Brain microvascular endothelial cell (primary cell): Measurements from ENCODE around the gene IL1R1.

Experiments
- DNase-seq: peaks from one replicate; pipeline ENCODE4 v3.0.0-alpha.2; 2020
- H3K27ac ChIP-seq: fragments of 250-450 bp; sonication (Bioruptor Pico); 2 replicates; pipeline ENCODE4 v1.5.1; 2020; ENCODE audit warnings: mild to moderate bottlenecking, moderate library complexity
- H3K27me3 ChIP-seq: fragments of 250-450 bp; sonication (Bioruptor Pico); replicated peaks from 2 replicates; pipeline ENCODE4 v1.5.1; 2020; ENCODE audit warnings: mild to moderate bottlenecking
- H3K36me3 ChIP-seq: fragments of 250-450 bp; sonication (Bioruptor Pico); replicated peaks from 2 replicates; pipeline ENCODE4 v1.5.1; 2020; ENCODE audit warnings: mild to moderate bottlenecking
- H3K4me3 ChIP-seq: 2 replicates; pipeline ENCODE4 v1.5.1; 2011; ENCODE audit warnings: low read depth, mild to moderate bottlenecking, control low read depth, low read length, moderate library complexity
- in situ Hi-C: cut with HindIII; loops from 2 replicates; pipeline ENCODE4 v1.10.0; 2017; ENCODE audit warnings: low sequenced_read_pairs, low pct_ligation_motif_present
- TF ChIP-seq, protein P1 (sequence below): IDR thresholded peaks from 2 replicates; pipeline ENCODE4 v1.5.1; 2011; ENCODE audit warnings: low read depth, mild to moderate bottlenecking, moderate library complexity, low read length, control low read depth, inconsistent platforms; ENCODE audit errors: missing control alignments

IL1R1 gene

DNA sequence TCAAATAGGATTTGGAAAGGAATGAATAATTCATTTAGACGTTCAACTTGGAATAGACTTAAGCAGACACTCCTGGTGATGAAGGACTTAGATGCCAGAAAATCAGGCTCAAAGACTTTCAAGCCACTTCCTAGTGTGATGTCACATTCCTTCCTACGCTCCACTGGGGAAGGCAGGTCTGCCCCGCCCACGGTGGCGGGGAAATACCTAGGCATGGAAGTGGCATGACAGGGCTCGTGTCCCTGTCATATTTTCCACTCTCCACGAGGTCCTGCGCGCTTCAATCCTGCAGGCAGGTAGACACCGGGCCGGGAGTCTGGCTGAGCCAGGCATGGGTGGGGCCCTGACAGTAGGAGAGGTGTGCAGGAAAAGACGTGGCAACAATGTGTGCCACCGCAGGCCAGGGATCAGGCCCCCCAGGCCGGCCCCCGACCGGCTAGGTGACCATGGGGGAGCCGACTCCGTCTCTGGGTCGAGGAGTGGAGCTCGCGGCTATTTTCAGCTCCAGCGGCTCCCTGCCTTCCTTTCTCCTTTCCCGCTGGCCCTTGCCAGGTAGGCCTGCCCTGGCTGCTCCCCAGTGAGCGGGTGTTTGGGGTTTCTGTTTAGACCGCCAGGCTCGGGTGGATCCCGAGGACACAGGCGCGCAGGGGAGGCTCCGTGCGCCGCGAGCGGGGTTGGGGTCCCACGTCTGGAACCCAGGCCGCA, 44.4 kb downstream of the IL1R1 start, which contains the start of gene IL1RL2:
IL1RL2 (plus strand) TSS at position 233 of the 705 bp plus-strand sequence. CDS start 845 bp downstream, outside the sequence.
- DNase-seq, result no peak
- no peaks in the 10 kb centered on the region for H3K36me3 ChIP-seq
- peak within 1 kb of the TSS; percentile 63 for H3K4me3 ChIP-seq
- in situ Hi-C loops, result no loop called here
- H3K27me3 ChIP-seq, result no peaks in the 10 kb centered on the region
- peak within 1 kb of the TSS; percentile 28 for H3K27ac ChIP-seq
- TF ChIP-seq, protein P1, sequence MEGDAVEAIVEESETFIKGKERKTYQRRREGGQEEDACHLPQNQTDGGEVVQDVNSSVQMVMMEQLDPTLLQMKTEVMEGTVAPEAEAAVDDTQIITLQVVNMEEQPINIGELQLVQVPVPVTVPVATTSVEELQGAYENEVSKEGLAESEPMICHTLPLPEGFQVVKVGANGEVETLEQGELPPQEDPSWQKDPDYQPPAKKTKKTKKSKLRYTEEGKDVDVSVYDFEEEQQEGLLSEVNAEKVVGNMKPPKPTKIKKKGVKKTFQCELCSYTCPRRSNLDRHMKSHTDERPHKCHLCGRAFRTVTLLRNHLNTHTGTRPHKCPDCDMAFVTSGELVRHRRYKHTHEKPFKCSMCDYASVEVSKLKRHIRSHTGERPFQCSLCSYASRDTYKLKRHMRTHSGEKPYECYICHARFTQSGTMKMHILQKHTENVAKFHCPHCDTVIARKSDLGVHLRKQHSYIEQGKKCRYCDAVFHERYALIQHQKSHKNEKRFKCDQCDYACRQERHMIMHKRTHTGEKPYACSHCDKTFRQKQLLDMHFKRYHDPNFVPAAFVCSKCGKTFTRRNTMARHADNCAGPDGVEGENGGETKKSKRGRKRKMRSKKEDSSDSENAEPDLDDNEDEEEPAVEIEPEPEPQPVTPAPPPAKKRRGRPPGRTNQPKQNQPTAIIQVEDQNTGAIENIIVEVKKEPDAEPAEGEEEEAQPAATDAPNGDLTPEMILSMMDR, result no peak

DNA sequence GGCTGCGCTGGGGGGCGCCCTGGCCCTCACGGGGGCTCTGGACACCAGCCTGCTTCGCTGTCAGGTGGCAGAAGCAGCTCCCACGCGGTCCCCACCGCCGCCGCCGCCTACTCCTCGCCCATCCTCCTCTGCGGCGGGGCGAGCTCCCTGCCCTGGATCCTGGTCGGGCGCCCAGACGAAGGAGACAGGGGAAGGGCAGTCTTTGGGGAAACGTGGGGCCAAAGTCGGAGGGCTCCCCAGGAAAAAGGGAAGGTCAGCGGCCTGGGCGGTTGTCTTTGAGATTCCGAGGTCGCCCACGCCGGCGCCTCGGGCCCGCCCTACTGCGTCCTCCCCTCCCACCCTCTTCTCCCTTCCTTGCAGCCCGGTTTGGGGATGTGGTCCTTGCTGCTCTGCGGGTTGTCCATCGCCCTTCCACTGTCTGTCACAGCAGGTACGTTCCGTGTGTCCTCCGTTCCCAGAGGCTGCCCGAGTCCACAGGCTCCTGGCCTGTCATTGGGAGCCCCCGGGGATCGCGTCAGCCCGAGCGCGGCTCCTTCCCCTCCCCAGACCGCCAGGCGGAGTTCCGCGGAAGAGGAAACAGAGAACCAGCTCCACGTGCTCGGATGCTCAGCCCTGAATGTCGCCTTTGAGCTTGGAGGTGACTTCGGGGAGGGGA, 45.1 kb downstream of the IL1R1 start:
- peak overlapping the region; percentile 28 for H3K27ac ChIP-seq
- peak; percentile 50 for DNase-seq
- no peaks in the 10 kb centered on the region for H3K36me3 ChIP-seq
- TF ChIP-seq, protein P1, result peak; percentile 71
- no peaks in the 10 kb centered on the region for H3K27me3 ChIP-seq
- in situ Hi-C loops, result no loop called here
- peak overlapping the region; percentile 63 for H3K4me3 ChIP-seq

DNA sequence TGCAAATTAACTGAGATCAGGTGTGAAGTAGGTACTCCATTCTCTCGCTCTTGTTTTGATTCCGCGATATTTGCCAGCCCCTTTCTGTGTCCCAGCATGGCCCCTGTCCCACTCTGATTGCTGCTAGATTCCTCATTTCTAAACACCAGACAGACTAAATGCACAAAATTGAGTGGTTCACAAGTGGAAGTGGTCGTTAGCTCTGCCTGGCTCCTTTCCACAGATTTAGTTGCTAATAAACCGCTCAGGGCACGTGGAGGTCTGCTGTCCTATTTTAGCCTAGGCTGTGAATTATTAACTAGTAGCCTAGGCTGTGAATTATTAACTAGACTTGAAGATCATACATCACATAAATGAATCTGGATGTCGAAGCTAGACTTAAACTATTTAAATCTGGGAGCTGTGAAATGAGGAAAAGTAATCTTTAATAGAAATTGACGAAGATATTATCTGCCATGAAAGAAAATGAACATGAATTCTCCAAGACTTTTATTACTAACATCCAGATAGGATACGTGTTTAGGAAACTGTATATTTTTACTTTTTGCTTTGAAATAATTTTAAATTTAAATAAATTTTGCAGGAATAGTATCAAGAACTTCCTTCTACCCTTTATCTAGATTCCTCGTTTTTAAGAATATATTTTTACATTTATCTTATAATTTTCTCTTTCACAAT, 48.0 kb downstream of the IL1R1 start:
- Histone ChIP-seq H3K36me3 (no peaks in the 10 kb centered on the region), H3K27me3 (no peaks in the 10 kb centered on the region), H3K4me3 (no peak overlapping the region), H3K27ac (no peak overlapping the region)
- in situ Hi-C loops, result no loop called here
- TF ChIP-seq, protein P1, result no peak
- no peak for DNase-seq

DNA sequence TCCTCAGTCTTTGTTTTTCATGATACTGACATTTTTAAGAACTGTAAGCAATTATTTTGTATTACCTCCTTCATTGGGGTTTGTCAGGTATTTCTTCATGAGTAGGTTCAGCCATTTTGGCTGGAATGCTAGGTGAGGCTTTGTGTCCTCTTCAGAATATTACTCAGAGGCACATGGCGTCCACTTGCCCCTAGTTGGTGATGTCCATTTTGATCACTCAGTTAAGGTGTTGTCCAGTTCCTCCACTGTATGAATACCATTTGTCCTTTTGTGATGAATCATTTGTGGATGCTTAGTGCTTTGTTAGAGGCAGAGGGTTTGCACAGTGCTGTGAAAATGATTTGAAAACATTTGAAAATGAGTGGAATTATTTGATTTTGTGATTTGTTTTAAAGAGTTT, 49.0 kb downstream of the IL1R1 start:
- TF ChIP-seq, protein P1, result no peak
- H3K27me3 ChIP-seq, result no peaks in the 10 kb centered on the region
- no peak for DNase-seq
- H3K27ac ChIP-seq, result no peak overlapping the region
- H3K4me3 ChIP-seq, result no peak overlapping the region
- no peaks in the 10 kb centered on the region for H3K36me3 ChIP-seq
- in situ Hi-C loops, result no loop called here

DNA sequence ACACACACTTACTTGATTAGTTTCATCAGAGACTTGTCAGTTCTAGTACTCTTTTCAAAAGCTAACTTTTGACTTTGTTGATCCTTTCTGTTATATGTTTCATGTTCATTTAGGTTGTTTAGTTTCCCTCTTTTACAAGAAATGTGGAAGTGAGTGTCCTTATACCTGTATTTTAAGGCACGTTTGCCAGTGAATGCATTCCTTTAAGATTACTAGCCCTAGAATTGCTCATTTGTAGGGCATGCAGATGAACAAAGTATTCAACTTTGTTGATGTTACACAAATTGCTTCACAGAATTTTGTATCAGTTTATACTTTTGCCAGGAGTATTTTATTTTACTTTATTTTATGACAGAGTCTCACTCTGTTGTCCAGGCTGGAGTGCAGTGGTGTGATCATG, 50.5 kb downstream of the IL1R1 start:
- DNase-seq, result no peak
- H3K27me3 ChIP-seq, result no peaks in the 10 kb centered on the region
- TF ChIP-seq, protein P1, result no peak
- in situ Hi-C loops, result no loop called here
- no peaks in the 10 kb centered on the region for H3K36me3 ChIP-seq
- no peak overlapping the region for H3K27ac ChIP-seq
- no peak overlapping the region for H3K4me3 ChIP-seq
